HFF-Myc (cell line): ENCODE measurements around the gene AGBL1.

ENCODE experiments used
- DNase-seq: peaks from one replicate; pipeline ENCODE4 v3.0.0-alpha.2; 2011; ENCODE audit warnings: low read depth; ENCODE audit errors: extremely low read depth
- H3K4me3 ChIP-seq: replicated peaks from 2 replicates; pipeline ENCODE4 v1.5.1; 2011; ENCODE audit warnings: low read depth, mild to moderate bottlenecking, control low read depth, low read length
- TF ChIP-seq, protein P1 (sequence below): IDR thresholded peaks from 2 replicates; pipeline ENCODE4 v1.5.1; 2012; ENCODE audit warnings: mild to moderate bottlenecking, low read depth, low read length, control low read depth; ENCODE audit errors: missing control alignments

The AGBL1 gene

DNA sequence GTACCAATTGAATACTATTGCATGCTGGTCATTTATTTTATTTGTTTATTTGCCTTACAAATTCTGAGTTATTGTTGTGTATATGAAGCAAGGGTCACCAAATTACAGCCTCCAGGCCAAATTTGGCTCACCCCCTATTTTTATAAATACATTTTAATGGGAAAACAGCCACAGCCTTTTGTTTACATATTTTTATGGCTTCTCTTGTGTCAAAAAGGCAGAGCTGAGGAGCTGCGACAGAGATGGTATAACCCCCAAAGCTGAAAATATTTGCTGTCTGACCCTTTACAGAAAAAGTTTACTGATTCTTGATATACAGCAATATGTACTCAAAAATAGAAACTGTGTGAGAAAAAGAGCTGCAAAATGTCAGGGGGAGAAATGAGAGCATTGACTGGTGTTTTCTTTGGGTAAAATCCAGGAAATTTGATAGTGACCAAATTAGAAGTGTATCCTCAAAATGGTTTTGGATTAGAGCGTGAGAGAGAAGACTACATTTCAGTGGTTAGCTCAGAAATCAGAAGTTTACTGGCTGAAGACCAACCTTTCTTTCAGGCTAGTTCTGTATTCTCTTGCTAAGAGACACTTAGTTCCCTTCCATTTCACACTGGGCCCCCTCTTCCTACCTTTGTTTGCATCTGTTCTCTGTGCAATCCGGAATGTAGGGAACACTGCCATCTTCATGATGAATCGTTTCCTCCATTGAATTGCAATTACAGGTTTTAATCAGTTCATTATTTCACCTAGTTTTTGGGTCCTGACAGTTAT, 757.8 kb downstream of the AGBL1 start:
- DNase-seq: no peak
- H3K4me3 ChIP-seq: no peak overlapping the region
- TF ChIP-seq, protein P1, sequence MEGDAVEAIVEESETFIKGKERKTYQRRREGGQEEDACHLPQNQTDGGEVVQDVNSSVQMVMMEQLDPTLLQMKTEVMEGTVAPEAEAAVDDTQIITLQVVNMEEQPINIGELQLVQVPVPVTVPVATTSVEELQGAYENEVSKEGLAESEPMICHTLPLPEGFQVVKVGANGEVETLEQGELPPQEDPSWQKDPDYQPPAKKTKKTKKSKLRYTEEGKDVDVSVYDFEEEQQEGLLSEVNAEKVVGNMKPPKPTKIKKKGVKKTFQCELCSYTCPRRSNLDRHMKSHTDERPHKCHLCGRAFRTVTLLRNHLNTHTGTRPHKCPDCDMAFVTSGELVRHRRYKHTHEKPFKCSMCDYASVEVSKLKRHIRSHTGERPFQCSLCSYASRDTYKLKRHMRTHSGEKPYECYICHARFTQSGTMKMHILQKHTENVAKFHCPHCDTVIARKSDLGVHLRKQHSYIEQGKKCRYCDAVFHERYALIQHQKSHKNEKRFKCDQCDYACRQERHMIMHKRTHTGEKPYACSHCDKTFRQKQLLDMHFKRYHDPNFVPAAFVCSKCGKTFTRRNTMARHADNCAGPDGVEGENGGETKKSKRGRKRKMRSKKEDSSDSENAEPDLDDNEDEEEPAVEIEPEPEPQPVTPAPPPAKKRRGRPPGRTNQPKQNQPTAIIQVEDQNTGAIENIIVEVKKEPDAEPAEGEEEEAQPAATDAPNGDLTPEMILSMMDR: no peak

DNA sequence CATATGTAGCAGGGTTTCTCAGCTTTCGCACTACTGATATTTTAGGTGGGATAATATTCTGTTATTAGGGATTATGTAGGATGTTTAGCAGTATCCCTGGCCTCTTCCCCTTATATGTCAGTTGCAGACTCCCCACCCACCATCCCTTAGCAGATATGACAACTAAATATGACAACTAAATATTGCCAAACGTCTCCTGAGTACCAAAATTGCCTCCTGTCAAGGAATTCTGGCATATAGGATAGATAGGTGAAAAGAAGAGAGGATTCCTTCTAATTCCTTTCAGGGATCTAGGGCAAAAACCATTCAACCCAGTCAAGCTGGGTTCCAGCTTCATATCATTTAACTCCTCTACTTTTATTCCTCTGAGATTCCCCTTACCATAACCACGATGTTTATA, 759.8 kb downstream of the AGBL1 start:
- TF ChIP-seq, protein P1: no peak
- no peak overlapping the region for H3K4me3 ChIP-seq
- DNase-seq: no peak

DNA sequence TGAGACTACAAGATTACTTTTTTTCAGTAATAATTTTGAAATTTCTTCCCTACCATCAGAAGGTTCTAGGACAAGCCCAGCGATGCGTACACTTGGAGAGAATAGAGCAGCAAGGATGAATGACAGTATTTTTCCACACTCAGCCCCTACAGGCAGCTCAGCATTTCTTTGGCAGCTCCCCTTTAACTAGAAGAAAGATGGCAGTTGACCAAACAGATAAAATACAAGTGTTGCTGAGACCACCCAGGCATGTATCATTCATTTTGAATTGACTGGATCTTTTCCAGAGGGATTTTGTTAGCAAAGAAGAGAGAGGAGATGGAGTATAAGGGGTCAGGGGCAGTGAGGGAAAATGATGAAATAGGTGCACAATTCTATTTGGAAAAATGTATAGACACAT, 761.3 kb downstream of the AGBL1 start:
- no peak for DNase-seq
- no peak overlapping the region for H3K4me3 ChIP-seq
- TF ChIP-seq, protein P1: no peak

DNA sequence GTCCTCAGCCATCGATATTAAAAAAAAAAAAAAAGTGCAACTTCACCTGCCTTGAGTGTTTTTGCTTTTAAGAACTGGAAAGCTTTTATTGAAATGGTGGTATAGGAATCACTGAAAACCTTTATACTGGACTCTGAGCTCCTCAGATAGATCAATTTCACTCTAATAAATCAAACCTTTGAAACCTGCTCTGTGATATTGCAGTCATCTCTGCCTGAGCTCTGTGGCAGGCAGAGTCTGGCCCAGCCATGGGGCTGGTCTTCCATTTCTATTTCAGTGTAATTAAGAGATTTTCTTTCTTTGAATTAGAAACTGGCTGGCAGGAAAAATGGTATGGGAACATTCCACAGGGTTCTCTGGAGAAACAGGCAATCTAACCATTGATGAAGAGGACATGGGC, 762.5 kb downstream of the AGBL1 start:
- TF ChIP-seq, protein P1: no peak
- no peak for DNase-seq
- no peak overlapping the region for H3K4me3 ChIP-seq

DNA sequence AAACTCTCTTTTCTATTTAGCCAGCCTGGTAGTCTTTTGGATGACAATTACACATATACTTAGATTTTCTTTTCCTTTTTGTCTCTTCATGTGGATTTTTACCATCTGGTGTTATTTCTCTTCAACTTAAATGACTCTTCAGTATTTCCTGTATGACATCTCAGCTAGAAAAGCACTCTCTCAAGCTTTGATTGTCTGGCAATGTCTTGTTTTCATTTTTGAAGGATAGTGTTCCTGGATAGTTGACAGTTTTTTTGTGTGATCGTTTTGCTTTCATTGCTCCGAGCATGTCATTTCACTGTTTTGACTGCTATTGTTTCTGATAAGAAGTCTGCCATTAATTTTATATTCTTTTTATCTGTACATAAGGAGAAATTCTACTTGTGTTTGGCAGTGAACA, 766.4 kb downstream of the AGBL1 start:
- no peak overlapping the region for H3K4me3 ChIP-seq
- TF ChIP-seq, protein P1: no peak
- DNase-seq: no peak

DNA sequence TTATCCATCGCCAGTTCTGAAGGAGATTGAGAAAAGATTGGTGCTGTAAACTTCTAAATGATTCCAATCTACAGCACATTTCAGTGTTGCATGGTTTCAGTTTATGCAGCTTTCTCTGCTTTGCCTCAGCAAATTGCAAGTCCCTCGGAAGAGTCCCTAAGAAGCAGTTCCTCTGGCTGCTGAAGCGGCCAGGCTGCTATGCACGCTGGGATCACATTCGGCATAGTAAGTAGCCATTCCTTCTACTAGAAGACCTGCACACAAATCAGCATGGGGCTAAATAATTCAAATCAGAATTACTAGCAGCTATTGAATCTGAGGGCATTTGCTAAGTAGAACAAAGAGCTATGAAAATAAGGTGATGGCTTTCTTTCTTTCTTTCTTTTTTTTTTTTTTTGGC, 769.5 kb downstream of the AGBL1 start:
- no peak overlapping the region for H3K4me3 ChIP-seq
- no peak for DNase-seq
- TF ChIP-seq, protein P1: no peak
